Activated CD4-positive, alpha-beta T cell treated with anti-CD3 and anti-CD28 coated beads for 24 hours (primary cell): ENCODE measurements around the gene DCTN2.
"Not testable (repeated sequence)": the region's sequence is repeated elsewhere in the genome, so short reads cannot be mapped to it uniquely, and the experiment has no call there.

Experiments
- DNase-seq, 2 donors: peaks; one replicate each; pipeline ENCODE4 v3.0.0-alpha.2; 2020; ENCODE audit warnings: low read depth in 2 of 2

The DCTN2 gene

GRCh38 chr12:57577981-57578758, 31.2 kb upstream of the DCTN2 start:
- no peak for DNase-seq

GRCh38 chr12:57576613-57577160, 29.7 kb upstream of the DCTN2 start:
- no peak for DNase-seq

GRCh38 chr12:57575771-57576612, 29.0 kb upstream of the DCTN2 start:
- DNase-seq = no peak

- no peak for DNase-seq
These were observed 27.8 kb upstream of the DCTN2 start for GRCh38 chr12:57574795-57575194.

GRCh38 chr12:57571926-57572762, 25.2 kb upstream of the DCTN2 start:
- DNase-seq = no peak

GRCh38 chr12:57570438-57570837, 23.4 kb upstream of the DCTN2 start:
- DNase-seq = not testable (repeated sequence)

GRCh38 chr12:57569858-57570257, 22.9 kb upstream of the DCTN2 start:
- DNase-seq = no peak

GRCh38 chr12:57568838-57569237, 21.8 kb upstream of the DCTN2 start:
- no peak for DNase-seq

- no peak for DNase-seq
These were observed 17.3 kb upstream of the DCTN2 start for GRCh38 chr12:57564178-57564740.

GRCh38 chr12:57563358-57563757, 16.4 kb upstream of the DCTN2 start:
- DNase-seq = no peak

GRCh38 chr12:57561117-57561516, 14.1 kb upstream of the DCTN2 start:
- DNase-seq = not testable (repeated sequence)

- DNase-seq = no peak
These were observed 13.5 kb upstream of the DCTN2 start for GRCh38 chr12:57560516-57560915.

GRCh38 chr12:57558864-57559263, 11.9 kb upstream of the DCTN2 start:
- DNase-seq = no peak

- DNase-seq = no peak
These were observed 7.9 kb upstream of the DCTN2 start for GRCh38 chr12:57554897-57555296.

GRCh38 chr12:57554453-57554852, 7.5 kb upstream of the DCTN2 start:
- DNase-seq = no peak

GRCh38 chr12:57553343-57554202, 6.6 kb upstream of the DCTN2 start:
- DNase-seq = no peak

GRCh38 chr12:57552835-57553313, 5.9 kb upstream of the DCTN2 start:
- DNase-seq = no peak

GRCh38 chr12:57552306-57552651, 5.3 kb upstream of the DCTN2 start:
- DNase-seq = no peak

GRCh38 chr12:57551637-57552305, 4.8 kb upstream of the DCTN2 start:
- no peak for DNase-seq
